ENCODE measurements around the gene HES7.
A peak's percentile ranks its signal among the peaks of the same experiment; 100 is the strongest.

HES7 gene

GRCh38 chr17:8140065-8141029 lies 16.4 kb upstream of the HES7 start:
- Histone ChIP-seq H3K27me3 (ENCODE audit: control insufficient read depth in 1 of 2, insufficient read depth in 2 of 2, low read length in 2 of 2) (no peaks in the 10 kb centered on the region), H3K27ac (ENCODE audit: low read depth, low read length) (peak overlapping the region; percentile 53), H3K4me1 (ENCODE audit: insufficient read depth, low read length) (peaks cover 16% of the 10 kb centered on the region), H3K36me3 (ENCODE audit: insufficient read depth, low read length) (peaks cover 60% of the 10 kb centered on the region), H3K9me3 (ENCODE audit: low read length) (no peaks in the 10 kb centered on the region), H3K4me3 (ENCODE audit: low read depth in 1 of 2, low read length in 2 of 2) (no peak overlapping the region), H3K9ac (ENCODE audit: low read length) (no peak overlapping the region)

GRCh38 chr17:8138672-8139371 lies 14.9 kb upstream of the HES7 start:
- H3K27me3 ChIP-seq (ENCODE audit: control insufficient read depth in 1 of 2, insufficient read depth in 2 of 2, low read length in 2 of 2), result no peaks in the 10 kb centered on the region
- peak overlapping the region; percentile 87 for H3K27ac ChIP-seq (ENCODE audit: low read depth, low read length)
- H3K9ac ChIP-seq (ENCODE audit: low read length), result peak overlapping the region; percentile 47
- peaks cover 16% of the 10 kb centered on the region for H3K4me1 ChIP-seq (ENCODE audit: insufficient read depth, low read length)
- peaks cover 45% of the 10 kb centered on the region for H3K36me3 ChIP-seq (ENCODE audit: insufficient read depth, low read length)
- H3K9me3 ChIP-seq (ENCODE audit: low read length), result no peaks in the 10 kb centered on the region
- H3K4me3 ChIP-seq (ENCODE audit: low read depth in 1 of 2, low read length in 2 of 2), result peak overlapping the region in 1 of 2 donors; percentile 39

- H3K4me3 ChIP-seq (ENCODE audit: low read depth in 1 of 2, low read length in 2 of 2), result peak overlapping the region in 1 of 2 donors; percentile 12
- peaks cover 16% of the 10 kb centered on the region for H3K4me1 ChIP-seq (ENCODE audit: insufficient read depth, low read length)
These were observed 14.4 kb upstream of the HES7 start for GRCh38 chr17:8138374-8138671.

GRCh38 chr17:8137645-8138373 lies 13.9 kb upstream of the HES7 start:
- H3K4me3 ChIP-seq (ENCODE audit: low read depth in 1 of 2, low read length in 2 of 2), result peak overlapping the region in 1 of 2 donors; percentile 12
- H3K9me3 ChIP-seq (ENCODE audit: low read length), result no peaks in the 10 kb centered on the region
- peak overlapping the region; percentile 87 for H3K27ac ChIP-seq (ENCODE audit: low read depth, low read length)
- no peaks in the 10 kb centered on the region for H3K27me3 ChIP-seq (ENCODE audit: control insufficient read depth in 1 of 2, insufficient read depth in 2 of 2, low read length in 2 of 2)
- peak overlapping the region; percentile 32 for H3K9ac ChIP-seq (ENCODE audit: low read length)
- peaks cover 36% of the 10 kb centered on the region for H3K36me3 ChIP-seq (ENCODE audit: insufficient read depth, low read length)
- peaks cover 16% of the 10 kb centered on the region for H3K4me1 ChIP-seq (ENCODE audit: insufficient read depth, low read length)

More at GRCh38 chr17:8138374-8138671, 14.4 kb upstream of the HES7 start:
- peaks cover 40% of the 10 kb centered on the region for H3K36me3 ChIP-seq (ENCODE audit: insufficient read depth, low read length)
- H3K9me3 ChIP-seq (ENCODE audit: low read length), result no peaks in the 10 kb centered on the region
- H3K27me3 ChIP-seq (ENCODE audit: control insufficient read depth in 1 of 2, insufficient read depth in 2 of 2, low read length in 2 of 2), result no peaks in the 10 kb centered on the region
- peak overlapping the region; percentile 87 for H3K27ac ChIP-seq (ENCODE audit: low read depth, low read length)
- H3K9ac ChIP-seq (ENCODE audit: low read length), result peak overlapping the region; percentile 32

- Histone ChIP-seq H3K27me3 (ENCODE audit: control insufficient read depth in 1 of 2, insufficient read depth in 2 of 2, low read length in 2 of 2) (peaks cover 0 to 5% of the 10 kb centered on the region in 2 donors), H3K27ac (ENCODE audit: low read depth, low read length) (no peak overlapping the region), H3K4me1 (ENCODE audit: insufficient read depth, low read length) (peaks cover 10% of the 10 kb centered on the region), H3K36me3 (ENCODE audit: insufficient read depth, low read length) (no peaks in the 10 kb centered on the region), H3K4me3 (ENCODE audit: low read depth in 1 of 2, low read length in 2 of 2) (no peak overlapping the region), H3K9ac (ENCODE audit: low read length) (no peak overlapping the region), H3K9me3 (ENCODE audit: low read length) (no peaks in the 10 kb centered on the region)
These were observed 10.0 kb upstream of the HES7 start for GRCh38 chr17:8133941-8134340.

- H3K27me3 ChIP-seq (ENCODE audit: control insufficient read depth in 1 of 2, insufficient read depth in 2 of 2, low read length in 2 of 2), result peaks cover 0 to 5% of the 10 kb centered on the region in 2 donors
- no peak overlapping the region for H3K27ac ChIP-seq (ENCODE audit: low read depth, low read length)
- H3K4me1 ChIP-seq (ENCODE audit: insufficient read depth, low read length), result peaks cover 7% of the 10 kb centered on the region
- no peak overlapping the region for H3K9ac ChIP-seq (ENCODE audit: low read length)
- H3K9me3 ChIP-seq (ENCODE audit: low read length), result no peaks in the 10 kb centered on the region
- H3K36me3 ChIP-seq (ENCODE audit: insufficient read depth, low read length), result no peaks in the 10 kb centered on the region
- H3K4me3 ChIP-seq (ENCODE audit: low read depth in 1 of 2, low read length in 2 of 2), result no peak overlapping the region
These were observed 9.5 kb upstream of the HES7 start for GRCh38 chr17:8133399-8133798.

- Histone ChIP-seq H3K4me3 (ENCODE audit: low read depth in 1 of 2, low read length in 2 of 2) (no peak overlapping the region), H3K27ac (ENCODE audit: low read depth, low read length) (no peak overlapping the region), H3K27me3 (ENCODE audit: control insufficient read depth in 1 of 2, insufficient read depth in 2 of 2, low read length in 2 of 2) (peaks cover 0 to 5% of the 10 kb centered on the region in 2 donors), H3K4me1 (ENCODE audit: insufficient read depth, low read length) (peaks cover 5% of the 10 kb centered on the region), H3K36me3 (ENCODE audit: insufficient read depth, low read length) (no peaks in the 10 kb centered on the region), H3K9ac (ENCODE audit: low read length) (no peak overlapping the region), H3K9me3 (ENCODE audit: low read length) (no peaks in the 10 kb centered on the region)
These were observed 8.0 kb upstream of the HES7 start for GRCh38 chr17:8131844-8132441.

- Histone ChIP-seq H3K9me3 (ENCODE audit: low read length) (no peaks in the 10 kb centered on the region), H3K9ac (ENCODE audit: low read length) (no peak overlapping the region), H3K4me3 (ENCODE audit: low read depth in 1 of 2, low read length in 2 of 2) (no peak overlapping the region), H3K27me3 (ENCODE audit: control insufficient read depth in 1 of 2, insufficient read depth in 2 of 2, low read length in 2 of 2) (peaks cover 18 to 28% of the 10 kb centered on the region in 2 donors), H3K4me1 (ENCODE audit: insufficient read depth, low read length) (peaks cover 32% of the 10 kb centered on the region), H3K27ac (ENCODE audit: low read depth, low read length) (no peak overlapping the region), H3K36me3 (ENCODE audit: insufficient read depth, low read length) (no peaks in the 10 kb centered on the region)
These were observed 4.3 kb upstream of the HES7 start for GRCh38 chr17:8128125-8128784.

GRCh38 chr17:8126491-8127066 lies 2.7 kb upstream of the HES7 start:
- H3K4me1 ChIP-seq (ENCODE audit: insufficient read depth, low read length), result peaks cover 43% of the 10 kb centered on the region

GRCh38 chr17:8125947-8126490 lies 2.1 kb upstream of the HES7 start:
- Histone ChIP-seq H3K4me1 (ENCODE audit: insufficient read depth, low read length) (peaks cover 45% of the 10 kb centered on the region), H3K9me3 (ENCODE audit: low read length) (no peaks in the 10 kb centered on the region), H3K9ac (ENCODE audit: low read length) (peak overlapping the region; percentile 32), H3K4me3 (ENCODE audit: low read depth in 1 of 2, low read length in 2 of 2) (peak overlapping the region; percentile 75 to 81), H3K36me3 (ENCODE audit: insufficient read depth, low read length) (no peaks in the 10 kb centered on the region), H3K27ac (ENCODE audit: low read depth, low read length) (peak overlapping the region; percentile 37), H3K27me3 (ENCODE audit: control insufficient read depth in 1 of 2, insufficient read depth in 2 of 2, low read length in 2 of 2) (peaks cover 30 to 44% of the 10 kb centered on the region in 2 donors)

More at GRCh38 chr17:8126491-8127066, 2.7 kb upstream of the HES7 start:
- H3K27me3 ChIP-seq (ENCODE audit: control insufficient read depth in 1 of 2, insufficient read depth in 2 of 2, low read length in 2 of 2), result peaks cover 30 to 45% of the 10 kb centered on the region in 2 donors
- H3K9ac ChIP-seq (ENCODE audit: low read length), result peak overlapping the region; percentile 76
- peak overlapping the region; percentile 75 to 81 for H3K4me3 ChIP-seq (ENCODE audit: low read depth in 1 of 2, low read length in 2 of 2)
- no peaks in the 10 kb centered on the region for H3K36me3 ChIP-seq (ENCODE audit: insufficient read depth, low read length)
- H3K27ac ChIP-seq (ENCODE audit: low read depth, low read length), result no peak overlapping the region
- H3K9me3 ChIP-seq (ENCODE audit: low read length), result no peaks in the 10 kb centered on the region
